AG08395 (cell line): ENCODE data around the gene UBXN11.

Experiments used
- DNase-seq: peaks from one replicate; pipeline ENCODE4 v3.0.0; 2012; ENCODE audit warnings: mixed read lengths, low spot score

The UBXN11 gene

DNA sequence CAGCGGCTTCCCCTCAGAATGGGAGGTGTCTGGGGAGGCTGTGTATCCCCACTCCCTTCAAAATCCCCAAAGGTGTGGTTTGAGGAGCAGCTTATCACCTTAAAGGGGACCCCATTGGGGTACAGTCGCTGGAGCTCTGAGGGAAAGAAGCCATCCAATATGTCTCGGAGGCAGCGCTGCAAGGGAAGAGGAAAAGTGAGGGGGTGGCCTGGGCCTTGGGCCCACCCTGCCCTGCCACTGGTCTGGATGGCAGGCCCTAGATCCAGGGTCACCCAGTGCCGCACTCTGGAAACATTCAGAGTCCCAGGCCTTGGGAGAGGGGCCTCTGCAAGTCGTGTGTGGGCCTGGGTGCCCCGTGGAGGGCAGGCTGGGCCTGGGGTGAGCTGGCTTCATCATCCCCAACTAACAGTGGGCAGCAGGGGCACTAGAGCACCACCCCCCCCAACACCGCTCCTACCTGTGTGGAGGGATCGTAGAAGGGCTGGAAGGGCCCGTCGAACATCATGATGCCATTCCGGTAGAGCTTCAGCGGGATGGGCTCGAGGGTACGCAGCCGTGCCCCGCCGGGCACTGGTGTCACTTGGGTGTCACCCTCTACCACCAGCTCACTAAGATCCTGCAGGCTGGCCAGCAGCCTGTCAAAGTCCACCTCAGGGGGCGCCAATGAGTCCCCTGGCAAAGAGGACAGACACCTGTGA, 20.9 kb downstream of the UBXN11 start:
- DNase-seq: no peak

DNA sequence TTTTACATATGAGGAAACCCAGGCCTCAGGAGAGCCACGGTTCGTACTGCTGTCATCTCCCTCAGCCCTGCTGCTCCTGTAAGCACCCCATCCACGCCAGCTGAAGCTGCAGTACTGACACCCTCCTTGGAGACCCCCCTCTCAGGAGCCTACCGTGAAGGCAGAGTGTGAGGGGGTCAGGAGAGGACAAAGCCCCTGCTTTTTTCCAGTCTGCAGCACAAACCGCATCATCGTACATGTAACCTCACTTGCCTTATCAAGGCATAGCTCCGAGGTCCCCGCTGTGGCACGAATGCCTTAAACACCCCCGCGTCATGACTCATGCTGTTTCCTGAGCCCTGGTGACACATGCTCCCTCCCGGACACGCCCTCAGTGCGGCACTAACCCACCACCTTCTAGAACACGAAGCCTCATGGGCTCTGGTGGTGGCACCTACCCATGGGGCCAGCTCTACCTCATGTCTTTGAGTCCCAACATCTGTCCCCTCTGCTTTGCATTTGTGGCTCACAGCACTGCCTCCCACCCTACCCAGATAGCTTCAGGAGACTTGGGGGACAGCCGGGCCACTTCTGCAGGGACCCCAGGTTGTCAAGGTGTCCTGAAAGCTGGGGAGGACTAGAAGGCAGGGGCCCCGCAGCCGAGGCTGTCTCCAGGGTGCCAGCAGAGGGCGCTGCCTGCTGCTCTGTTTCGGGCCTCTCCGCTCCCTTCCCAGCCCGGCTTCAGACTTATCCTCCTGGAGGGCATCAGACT, 21.7 kb downstream of the UBXN11 start:
- DNase-seq: peak; percentile 94

DNA sequence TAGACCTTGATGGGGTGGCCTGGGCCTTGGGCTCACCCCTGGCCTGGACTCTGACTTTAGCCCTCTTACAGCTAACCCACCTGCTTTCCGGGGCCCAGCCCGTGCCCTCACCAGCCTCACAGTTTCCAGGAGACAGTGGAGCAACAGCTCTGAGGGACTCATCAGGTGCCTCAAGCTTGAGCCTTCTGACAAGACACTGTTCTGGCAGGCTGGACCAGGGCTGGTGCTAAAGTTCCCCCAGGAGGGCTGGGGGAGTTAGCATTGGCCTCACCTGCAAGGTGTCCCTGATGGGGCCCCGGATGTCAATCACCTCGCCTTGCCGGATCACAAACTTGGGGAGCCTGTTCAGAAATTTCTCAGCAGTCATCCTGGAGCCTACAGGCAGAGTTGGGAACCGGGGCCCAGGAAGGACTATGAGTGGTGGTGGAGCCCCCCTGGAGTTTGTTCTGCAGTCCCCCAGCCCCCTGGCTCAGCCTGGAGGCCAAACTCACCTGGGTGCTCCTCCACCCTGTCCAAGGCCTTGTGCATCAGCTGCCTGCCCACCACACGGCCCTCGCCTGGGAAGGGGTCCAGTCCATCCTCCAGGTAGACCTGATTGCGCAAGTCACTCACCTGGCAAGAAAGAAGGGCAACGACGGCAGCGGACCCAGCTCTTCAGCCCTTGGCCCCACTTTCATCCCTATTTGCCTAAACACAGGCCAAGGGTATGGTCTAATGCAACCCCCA, 22.4 kb downstream of the UBXN11 start:
- no peak for DNase-seq

DNA sequence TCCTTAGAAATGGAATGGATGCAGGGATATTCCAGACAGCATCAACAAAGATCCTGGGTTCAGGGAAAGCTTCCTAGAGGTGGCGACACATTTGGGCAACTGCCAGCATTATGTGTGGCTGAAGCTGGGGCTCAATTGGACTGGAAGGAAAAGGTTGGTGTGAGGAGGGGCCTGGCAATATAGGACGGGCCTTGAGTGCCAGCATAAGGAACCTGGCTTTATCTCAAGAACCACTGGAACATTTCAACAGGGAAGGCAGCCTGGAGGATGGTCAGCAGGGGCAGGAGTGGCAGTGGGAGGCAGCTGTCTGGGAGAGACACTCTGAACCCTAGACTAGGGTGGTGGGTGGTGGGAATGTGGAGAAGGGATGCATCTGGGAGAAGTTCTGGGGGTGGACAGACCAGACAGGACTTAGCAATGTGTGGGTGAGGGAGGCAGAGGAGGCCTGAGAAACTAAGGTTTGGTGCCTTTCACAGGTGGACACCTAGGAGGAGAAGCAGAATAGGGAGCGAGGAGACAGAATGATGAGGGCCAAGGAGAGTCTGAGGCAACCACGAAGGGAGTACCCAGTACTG, 23.1 kb downstream of the UBXN11 start:
- DNase-seq: peak; percentile 17

DNA sequence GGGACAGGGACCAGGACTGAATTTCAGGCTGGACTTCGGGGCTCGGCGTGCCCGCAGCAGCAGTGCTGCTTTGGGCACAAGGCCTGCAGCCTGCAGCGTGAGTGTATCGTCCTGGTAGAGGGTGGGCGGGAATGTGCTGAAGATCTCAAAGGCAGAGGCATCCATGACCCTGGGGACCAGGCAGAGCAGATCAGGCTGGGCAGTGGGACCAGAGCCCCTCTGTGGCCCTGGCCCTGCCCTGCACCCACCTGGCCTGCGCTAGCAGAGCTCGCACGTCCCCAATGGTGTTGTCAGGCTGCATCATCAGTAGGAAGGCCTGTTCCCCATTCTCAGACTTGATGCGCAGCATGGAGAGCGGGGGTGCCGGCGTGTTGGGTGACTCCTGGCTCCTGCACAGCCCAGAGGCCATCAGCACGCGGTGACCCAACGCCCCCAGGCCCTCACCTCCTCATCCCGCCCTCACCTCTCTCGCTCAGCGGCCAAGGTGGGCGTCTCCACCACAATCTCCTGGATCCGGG, 24.0 kb downstream of the UBXN11 start:
- no peak for DNase-seq

DNA sequence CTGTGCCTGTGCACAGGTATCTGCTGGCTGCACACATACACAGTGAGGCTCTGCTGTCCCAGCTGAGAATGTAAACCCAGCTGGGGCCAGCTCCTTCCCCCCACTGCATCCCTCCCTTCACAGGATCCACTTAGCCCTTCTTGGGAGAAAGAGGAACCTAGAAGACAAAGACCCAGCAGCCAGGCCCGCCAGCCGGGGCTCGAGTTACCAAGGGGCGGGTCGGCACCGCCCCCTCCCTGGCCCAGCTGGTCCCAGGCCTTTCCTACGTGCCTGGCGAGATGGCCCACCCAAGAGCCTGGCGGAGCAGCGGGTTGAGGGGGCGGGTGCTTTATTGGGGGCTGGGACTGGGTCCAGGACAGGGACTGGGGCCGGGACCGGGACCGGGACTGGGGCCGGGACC, 24.5 kb downstream of the UBXN11 start:
- no peak for DNase-seq

DNA sequence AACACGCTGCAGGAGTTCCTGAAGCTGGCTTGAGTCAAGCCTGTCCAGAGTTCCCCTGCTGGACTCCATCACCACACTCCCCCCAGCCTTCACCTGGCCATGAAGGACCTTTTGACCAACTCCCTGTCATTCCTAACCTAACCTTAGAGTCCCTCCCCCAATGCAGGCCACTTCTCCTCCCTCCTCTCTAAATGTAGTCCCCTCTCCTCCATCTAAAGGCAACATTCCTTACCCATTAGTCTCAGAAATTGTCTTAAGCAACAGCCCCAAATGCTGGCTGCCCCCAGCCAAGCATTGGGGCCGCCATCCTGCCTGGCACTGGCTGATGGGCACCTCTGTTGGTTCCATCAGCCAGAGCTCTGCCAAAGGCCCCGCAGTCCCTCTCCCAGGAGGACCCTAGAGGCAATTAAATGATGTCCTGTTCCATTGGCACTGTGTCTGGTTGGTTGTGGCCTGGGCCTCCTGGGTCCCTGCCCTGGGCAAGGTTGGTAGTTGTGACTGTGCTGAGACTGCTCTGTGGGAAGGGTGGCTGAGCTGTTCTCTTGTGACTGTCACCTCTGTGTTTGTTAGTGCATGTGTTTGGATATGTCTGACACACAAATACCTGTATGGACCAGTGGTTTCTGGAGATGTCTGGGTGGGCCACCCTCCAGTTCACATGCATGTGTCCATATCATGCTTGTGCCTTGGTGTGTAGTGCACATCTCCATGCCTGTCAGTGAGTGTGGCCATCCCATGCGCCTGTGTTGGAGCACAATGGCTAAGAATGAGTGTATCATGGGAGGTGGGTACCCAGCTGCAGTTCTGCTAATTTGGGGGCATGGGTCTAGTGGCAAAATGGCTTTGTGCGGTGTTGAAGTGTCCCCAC, 25.1 kb downstream of the UBXN11 start:
- peak; percentile 17 for DNase-seq

DNA sequence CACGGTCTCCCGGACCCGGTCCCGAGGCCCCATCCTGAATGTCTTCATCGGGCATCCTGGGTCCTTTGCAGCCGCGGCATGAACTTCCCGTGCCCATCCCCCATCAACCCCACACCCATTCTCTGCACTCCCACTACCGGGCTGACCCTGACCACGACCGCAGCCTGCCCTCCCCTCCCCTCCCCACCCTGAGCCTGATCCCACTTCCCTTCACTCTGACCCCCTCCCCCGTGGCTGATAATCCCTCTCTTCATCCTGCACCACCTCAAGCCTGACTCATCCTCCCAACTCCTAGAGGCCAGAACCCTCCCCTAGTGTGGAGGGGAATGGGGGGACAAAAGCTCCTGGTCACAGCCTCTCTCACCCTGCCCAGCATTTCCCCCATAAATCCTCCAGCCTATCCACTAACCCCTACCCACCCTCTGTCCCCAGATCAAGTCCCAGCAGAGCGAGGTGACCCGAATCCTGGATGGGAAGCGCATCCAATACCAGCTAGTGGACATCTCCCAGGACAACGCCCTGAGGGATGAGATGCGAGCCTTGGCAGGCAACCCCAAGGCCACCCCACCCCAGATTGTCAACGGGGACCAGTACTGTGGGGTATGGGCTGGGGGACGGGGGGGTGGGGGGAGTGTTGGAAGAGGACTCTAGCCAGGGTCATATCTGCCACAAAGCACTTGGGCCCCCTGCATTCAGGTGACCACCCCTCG, 25.9 kb downstream of the UBXN11 start:
- DNase-seq: peak; percentile 48

DNA sequence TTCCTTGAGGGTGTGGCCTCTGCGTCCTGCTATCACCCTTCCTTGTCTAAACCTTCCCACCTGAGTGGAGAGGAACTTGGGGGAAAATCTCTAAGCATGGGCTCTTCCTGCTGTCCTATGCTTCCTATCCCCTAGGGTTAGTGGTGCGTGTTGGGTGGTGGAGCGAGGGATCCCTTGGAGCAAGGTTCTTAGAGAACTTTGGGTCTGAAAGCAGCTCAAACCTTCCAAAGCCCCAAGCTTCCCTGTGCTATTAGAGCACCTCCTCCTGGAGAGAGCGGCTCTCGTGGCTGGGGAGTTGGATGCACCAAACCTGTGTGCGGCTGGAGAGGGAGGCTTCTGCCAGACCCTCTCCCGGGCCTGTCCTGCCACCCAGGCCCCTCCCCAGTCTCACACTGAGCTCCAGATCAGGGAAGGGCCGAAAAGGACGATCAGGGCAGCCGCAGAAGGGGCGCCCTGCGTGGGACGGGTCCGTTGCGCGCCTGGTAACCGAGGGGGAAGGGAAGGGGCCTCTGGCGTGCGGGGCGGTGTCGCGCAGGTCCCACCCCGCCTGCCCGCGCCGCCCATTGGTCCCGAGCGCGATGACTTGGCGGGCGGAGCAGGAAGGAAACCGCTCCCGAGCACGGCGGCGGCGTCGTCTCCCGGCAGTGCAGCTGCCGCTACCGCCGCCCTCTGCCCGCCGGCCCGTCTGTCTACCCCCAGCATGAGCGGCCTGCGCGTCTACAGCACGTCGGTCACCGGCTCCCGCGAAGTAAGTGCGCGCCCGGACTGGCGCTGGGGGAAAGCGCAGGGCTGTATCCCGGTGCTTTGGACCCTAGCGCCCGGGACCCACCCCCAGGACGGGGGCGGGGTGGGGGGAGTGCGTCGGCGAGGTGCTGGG, 26.7 kb downstream of the UBXN11 start, which contains the start of gene SH3BGRL3:
Gene SH3BGRL3, plus strand, starts transcription at position 631 of the 877 bp plus-strand sequence. Its CDS starts 70 bp downstream, at position 701.
- peak; percentile 87 for DNase-seq

DNA sequence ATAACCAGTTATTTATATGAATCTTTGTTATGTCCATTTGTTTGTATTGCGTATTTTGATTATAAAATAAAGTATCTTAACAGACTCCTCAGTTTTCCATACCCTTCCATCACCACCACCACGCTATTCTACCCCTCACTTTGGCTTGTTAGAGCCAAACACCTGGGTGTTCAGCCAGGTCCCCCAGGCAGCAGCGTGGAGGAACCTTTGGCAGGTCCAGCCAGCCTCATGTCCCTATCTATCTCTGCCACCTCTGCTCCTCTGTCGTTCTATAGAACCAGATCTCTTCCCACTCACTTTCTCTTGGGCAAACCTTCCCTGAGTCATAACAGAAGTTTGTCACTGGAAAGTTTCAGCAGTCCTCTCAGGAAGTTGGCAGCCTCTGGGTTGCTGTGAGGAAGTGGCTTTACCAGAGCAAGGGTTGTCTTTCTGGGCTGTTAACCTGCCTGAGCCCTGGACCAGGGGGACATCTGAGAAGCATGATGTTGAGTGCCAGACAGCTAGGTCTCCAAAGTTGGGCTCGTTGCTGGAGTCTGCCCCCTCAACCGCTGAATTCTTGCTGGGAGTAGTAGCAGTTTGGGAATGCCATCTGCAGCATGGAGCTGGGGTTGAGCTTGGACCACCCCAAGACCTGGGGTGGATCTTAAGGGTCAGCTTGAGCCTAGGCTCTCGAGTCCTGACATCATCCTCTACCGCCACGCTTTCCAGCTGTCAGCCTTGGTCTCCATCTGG, 27.5 kb downstream of the UBXN11 start:
- peak; percentile 61 for DNase-seq

DNA sequence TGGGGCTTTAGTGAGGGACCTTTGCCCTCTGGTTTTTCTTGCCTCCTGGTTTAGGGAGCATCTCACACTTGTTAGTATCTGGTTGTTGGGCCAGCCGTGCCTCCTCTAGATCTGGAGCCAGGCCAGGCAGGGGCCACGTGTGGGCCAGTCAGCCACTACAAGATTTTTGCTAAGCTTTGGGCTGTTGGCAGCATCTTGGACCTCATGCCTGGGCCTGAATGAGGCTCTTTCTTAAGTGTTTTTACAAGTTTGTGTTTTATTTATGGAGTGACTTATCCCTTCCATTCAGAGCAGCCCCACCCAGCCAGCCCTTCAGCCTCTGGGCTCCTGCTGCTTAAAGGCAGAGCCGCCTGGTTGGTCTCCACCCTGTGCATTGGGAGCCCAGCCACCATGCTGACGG, 28.1 kb downstream of the UBXN11 start:
- peak; percentile 62 for DNase-seq

DNA sequence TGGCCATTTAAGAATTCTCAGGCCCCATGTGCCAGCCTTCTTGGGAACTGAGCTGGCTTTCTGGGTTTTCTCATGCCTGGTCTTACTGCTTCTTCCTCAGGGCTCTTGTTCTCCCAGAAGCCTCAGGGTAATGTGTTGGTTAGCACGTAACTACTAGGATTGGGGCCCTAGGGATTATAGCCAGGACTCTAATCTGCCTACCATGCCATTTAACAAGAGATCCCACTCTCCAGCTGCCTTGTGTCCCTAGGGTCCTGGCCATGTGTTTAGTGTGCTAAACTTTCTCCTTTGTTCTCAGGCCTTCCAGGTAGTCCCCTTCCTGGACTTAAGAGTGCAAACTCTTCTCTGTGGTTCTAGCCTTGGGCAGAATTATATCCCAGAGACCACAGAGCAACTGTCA, 28.7 kb downstream of the UBXN11 start:
- DNase-seq: no peak

DNA sequence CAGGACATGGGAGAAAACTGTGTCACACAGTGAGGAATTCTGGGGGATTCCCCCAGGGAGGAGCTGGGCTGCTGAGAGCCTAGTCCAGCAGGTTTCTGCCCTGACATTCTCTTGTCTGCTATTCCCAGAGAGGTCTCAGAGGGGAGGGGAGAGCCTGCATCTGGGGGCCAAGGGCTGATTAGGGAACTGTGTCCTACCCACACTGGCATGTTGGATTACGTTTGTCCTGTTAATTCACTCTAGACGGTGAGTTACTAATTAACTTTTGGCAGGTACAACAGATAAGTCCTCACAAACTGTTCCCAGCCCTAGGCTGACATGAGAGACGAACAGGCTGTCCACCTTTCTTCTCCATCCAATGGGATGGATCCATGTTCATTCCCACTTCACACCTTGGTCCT, 29.2 kb downstream of the UBXN11 start:
- DNase-seq: no peak

DNA sequence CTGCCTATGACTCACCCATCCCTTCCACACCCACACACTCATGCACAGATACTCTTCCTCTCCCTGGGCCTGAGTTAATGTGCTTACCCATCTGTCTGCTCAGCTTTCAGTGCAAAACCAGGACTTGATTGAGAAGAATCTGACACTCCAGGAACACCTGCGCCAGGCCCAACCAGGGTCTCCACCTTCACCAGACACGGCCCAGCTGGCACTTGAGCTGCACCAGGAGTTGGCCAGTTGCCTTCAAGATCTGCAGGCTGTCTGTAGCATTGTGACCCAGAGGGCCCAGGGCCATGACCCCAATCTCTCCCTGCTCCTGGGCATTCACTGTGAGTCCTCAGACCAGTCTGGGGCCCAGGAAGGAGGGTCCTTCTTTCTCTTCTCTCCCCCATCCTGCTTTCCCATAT, 30.0 kb downstream of the UBXN11 start:
- no peak for DNase-seq

DNA sequence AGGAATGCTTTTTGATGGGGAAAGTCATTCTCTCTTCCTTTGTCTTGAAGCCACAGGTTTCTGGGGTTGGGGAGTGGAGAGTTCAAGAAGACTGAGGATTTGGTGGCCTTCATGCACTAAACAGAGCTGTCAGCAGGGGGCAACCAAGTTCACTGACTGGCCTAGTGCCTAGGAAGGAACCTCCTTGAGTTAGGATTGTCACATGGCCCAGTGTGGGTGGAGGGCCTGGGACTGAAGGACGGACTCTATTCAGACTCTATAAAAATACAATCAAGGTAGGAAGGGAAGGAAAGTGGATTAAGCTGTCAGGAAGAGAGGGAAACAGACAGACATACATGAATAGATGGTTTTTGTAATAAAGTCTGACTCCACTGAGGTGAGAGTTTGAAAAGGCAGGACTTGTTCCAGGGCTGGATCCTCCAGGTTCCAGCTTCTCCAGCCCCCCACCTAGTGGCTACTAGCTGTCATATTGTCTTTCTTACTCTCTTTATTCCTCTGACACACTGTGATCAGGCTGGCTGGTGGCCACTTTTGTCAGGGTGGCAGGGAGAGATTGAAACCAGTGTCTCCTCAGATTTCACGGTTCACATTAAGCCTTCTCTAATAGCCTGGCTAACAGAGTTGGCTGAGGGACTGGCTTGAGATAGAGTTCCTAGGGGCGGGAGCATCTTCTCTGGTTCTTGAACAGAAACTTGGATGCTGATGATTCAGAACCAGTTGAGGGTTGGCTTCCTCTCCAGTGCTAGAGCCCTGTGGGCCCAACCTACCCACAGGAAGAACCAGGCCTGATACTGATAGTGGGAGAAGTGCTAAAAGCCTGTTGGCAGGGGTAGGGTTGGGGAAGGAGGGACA, 30.6 kb downstream of the UBXN11 start:
- peak; percentile 93 for DNase-seq

DNA sequence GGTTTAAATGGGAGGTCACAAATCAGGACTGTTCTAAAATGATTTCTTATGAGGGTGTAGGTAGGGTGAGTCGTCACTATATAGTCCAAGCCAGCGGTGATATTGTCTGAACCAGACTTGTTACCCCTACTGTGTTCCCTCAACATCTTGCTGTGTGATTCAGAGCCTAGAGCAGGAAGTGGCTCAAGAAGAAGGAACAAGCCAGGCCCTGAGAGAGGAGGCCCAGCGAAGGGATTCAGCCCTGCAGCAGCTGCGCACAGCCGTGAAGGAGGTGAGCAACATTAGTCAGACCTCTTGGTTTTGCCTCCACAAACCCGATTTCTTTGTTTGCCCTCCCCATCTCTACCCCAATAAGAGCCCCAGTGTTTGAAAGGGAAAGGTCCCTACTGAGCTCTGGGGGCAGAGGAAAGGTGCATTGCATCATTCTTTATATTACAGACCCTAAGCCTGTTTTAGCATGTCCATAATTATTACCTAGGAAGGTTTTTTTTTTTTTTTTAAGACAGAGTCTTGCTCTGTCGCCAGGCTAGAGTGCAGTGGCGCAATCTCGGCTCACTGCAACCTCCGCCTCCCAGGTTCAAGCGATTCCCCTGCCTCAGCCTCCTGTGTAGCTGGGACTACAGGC, 31.5 kb downstream of the UBXN11 start:
- no peak for DNase-seq

DNA sequence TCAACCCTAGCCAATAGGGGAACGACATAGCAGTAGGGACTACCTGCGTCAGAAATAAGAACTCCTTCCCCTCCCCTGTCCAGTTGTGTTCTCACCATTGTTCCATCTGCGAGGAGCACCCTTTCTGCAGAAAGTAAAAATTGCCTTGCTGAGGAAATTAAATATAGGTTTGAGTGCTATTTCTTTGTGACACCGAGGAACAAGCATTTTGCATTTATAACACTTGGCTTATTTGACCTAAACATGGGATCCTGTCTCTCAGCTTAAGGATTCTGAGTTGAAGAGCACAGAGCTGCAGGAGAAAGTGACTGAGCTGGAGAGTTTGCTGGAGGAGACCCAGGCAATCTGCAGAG, 37.3 kb downstream of the UBXN11 start:
- no peak for DNase-seq
